Measurements from ENCODE around the gene SCYGR4. TPM values are rescaled to one million over a fixed set of nuclear protein-coding genes. Genes with fewer than 3 reads are reported as not detected.

Gene SCYGR4
- total RNA-seq, 4 donors from 2014 or later, result not detected

GRCh38 chr2:227615181-227615580, 2.1 kb upstream of the SCYGR4 start:
- ATAC-seq (no peak), DNase-seq (no peak)
- intact Hi-C loops (cut with DNase I; ENCODE audit: low total_unique reads) (no loop called here), in situ Hi-C loops (cut with MboI; ENCODE audit: low sequenced_read_pairs in 4 of 4) (no loop called here)
- Histone ChIP-seq H3K27ac (no peak overlapping the region), H3K36me3 (no peaks in the 10 kb centered on the region), H3K4me1 (no peaks in the 10 kb centered on the region), H3K9me3 (no peaks in the 10 kb centered on the region), H3K27me3 (peaks cover 0 to 6% (median 0%) of the 10 kb centered on the region in 3 donors), H3K4me3 (no peak overlapping the region)
- TF ChIP-seq POLR2A (IDR thresholded peaks at IDR 0.05) (no peak), CTCF (IDR thresholded peaks at IDR 0.05 in 4 of 5, conservative IDR thresholded peaks at IDR 0.05 in 1 of 5) (no peak)

- intact Hi-C loops (cut with DNase I; ENCODE audit: low total_unique reads), result no loop called here
- Histone ChIP-seq H3K27ac (no peak overlapping the region), H3K9me3 (no peaks in the 10 kb centered on the region), H3K36me3 (no peaks in the 10 kb centered on the region), H3K27me3 (peaks cover 0 to 6% (median 0%) of the 10 kb centered on the region in 3 donors), H3K4me3 (no peak overlapping the region), H3K4me1 (no peaks in the 10 kb centered on the region)
- ATAC-seq (no peak), DNase-seq (no peak)
- in situ Hi-C loops (cut with MboI; ENCODE audit: low sequenced_read_pairs in 4 of 4), result no loop called here
- TF ChIP-seq POLR2A (IDR thresholded peaks at IDR 0.05) (no peak), CTCF (IDR thresholded peaks at IDR 0.05 in 4 of 5, conservative IDR thresholded peaks at IDR 0.05 in 1 of 5) (no peak)
These were observed 1.4 kb upstream of the SCYGR4 start for GRCh38 chr2:227615906-227616305.

GRCh38 chr2:227616631-227617030, 667 bp upstream of the SCYGR4 start:
- ATAC-seq (no peak), DNase-seq (no peak)
- TF ChIP-seq CTCF (IDR thresholded peaks at IDR 0.05 in 4 of 5, conservative IDR thresholded peaks at IDR 0.05 in 1 of 5), result no peak
- no peak for TF ChIP-seq POLR2A (IDR thresholded peaks at IDR 0.05)
- intact Hi-C loops (cut with DNase I; ENCODE audit: low total_unique reads) (no loop called here), in situ Hi-C loops (cut with MboI; ENCODE audit: low sequenced_read_pairs in 4 of 4) (no loop called here)
- Histone ChIP-seq H3K27ac (no peak overlapping the region), H3K4me1 (no peaks in the 10 kb centered on the region), H3K27me3 (peaks cover 0 to 6% (median 0%) of the 10 kb centered on the region in 3 donors), H3K4me3 (no peak overlapping the region), H3K36me3 (no peaks in the 10 kb centered on the region), H3K9me3 (no peaks in the 10 kb centered on the region)

- Histone ChIP-seq H3K36me3 (no peaks in the 10 kb centered on the region), H3K9me3 (no peaks in the 10 kb centered on the region), H3K27me3 (peaks cover 0 to 5% (median 0%) of the 10 kb centered on the region in 3 donors), H3K27ac (no peak overlapping the region), H3K4me1 (no peaks in the 10 kb centered on the region), H3K4me3 (no peak overlapping the region)
- intact Hi-C loops (cut with DNase I; ENCODE audit: low total_unique reads) (no loop called here), in situ Hi-C loops (cut with MboI; ENCODE audit: low sequenced_read_pairs in 4 of 4) (no loop called here)
- ATAC-seq (no peak), DNase-seq (no peak)
- TF ChIP-seq CTCF (IDR thresholded peaks at IDR 0.05 in 4 of 5, conservative IDR thresholded peaks at IDR 0.05 in 1 of 5) (no peak), POLR2A (IDR thresholded peaks at IDR 0.05) (no peak)
These were observed 5.9 kb downstream of the SCYGR4 start for GRCh38 chr2:227623226-227623625.

- Histone ChIP-seq H3K4me1 (no peaks in the 10 kb centered on the region), H3K27me3 (peaks cover 0 to 4% (median 0%) of the 10 kb centered on the region in 3 donors), H3K27ac (no peak overlapping the region), H3K9me3 (no peaks in the 10 kb centered on the region), H3K4me3 (no peak overlapping the region), H3K36me3 (no peaks in the 10 kb centered on the region)
- intact Hi-C loops (cut with DNase I; ENCODE audit: low total_unique reads), result no loop called here
- DNase-seq (no peak), ATAC-seq (no peak)
- no peak for TF ChIP-seq CTCF (IDR thresholded peaks at IDR 0.05 in 4 of 5, conservative IDR thresholded peaks at IDR 0.05 in 1 of 5)
- no peak for TF ChIP-seq POLR2A (IDR thresholded peaks at IDR 0.05)
- in situ Hi-C loops (cut with MboI; ENCODE audit: low sequenced_read_pairs in 4 of 4), result no loop called here
These were observed 8.1 kb downstream of the SCYGR4 start for GRCh38 chr2:227625420-227625819.
